Motor neuron (in vitro differentiated cells): ENCODE data around the gene ARID1A. TPM values are rescaled to one million over a fixed set of nuclear protein-coding genes. Genes with fewer than 3 reads are reported as not detected.
A peak's percentile ranks its signal among the peaks of the same experiment; 100 is the strongest.

Experiments used
- ATAC-seq, 8 experiments: fragments of 200-7000 bp; cut with Tn5 transposase; replicated peaks in 6 of 8; 2 replicates each; pipeline ENCODE4 v1.8.0; 2021; ENCODE audit warnings: mild to moderate bottlenecking in 8 of 8, moderate library complexity in 8 of 8
- H3K27ac ChIP-seq, 2 donors: fragments of 250-450 bp; sonication (Bioruptor Pico); 2 replicates each; pipeline ENCODE4 v1.9.0; 2021; ENCODE audit warnings: antibody characterized with exemption in 2 of 2, mild to moderate bottlenecking in 2 of 2, moderate library complexity in 1 of 2
- H3K4me1 ChIP-seq, 2 donors: fragments of 250-450 bp; sonication (Bioruptor Pico); replicated peaks in 1 of 2; 2 replicates each; pipeline ENCODE4 v1.6.1; 2021; ENCODE audit warnings: antibody characterized with exemption in 2 of 2, mild to moderate bottlenecking in 2 of 2, moderate library complexity in 1 of 2
- H3K4me3 ChIP-seq, 5 donors: fragments of 250-450 bp; sonication (Bioruptor Pico); 2 replicates each; pipeline ENCODE4 v1.9.0; 2021; ENCODE audit warnings: antibody characterized with exemption in 5 of 5, mild to moderate bottlenecking in 5 of 5, moderate library complexity in 4 of 5
- WGBS, 10 experiments: fragments of 450-650 bp; shearing (Covaris generic); methylation state at CpG; one replicate each; pipeline ENCODE4 v1.0.0; 2022; 5-methylcytosine and 5-hydroxymethylcytosine counted together
- in situ Hi-C, 9 experiments: fragments of 400-800 bp; cut with MboI; loops; one replicate each; pipeline ENCODE4 v1.15.0; 2021; ENCODE audit warnings: low sequenced_read_pairs in 9 of 9, low pct_unique_long_range_greater_than_20kb in 2 of 9; ENCODE audit not compliant: unreplicated experiment in 9 of 9
- total RNA-seq, 8 experiments: library from RNA; unstranded; fragments of 300-600 nt; gene quantifications; 2 replicates each; pipeline versions ENCODE4 v1.2.3 to v1.2.4, GENCODE V29; 2022

ARID1A gene
- total RNA-seq, 8 experiments from 2014 or later: 10.0 to 80.0 (median 56.3) TPM

GRCh38 chr1:26814377-26814776, 118.6 kb downstream of the ARID1A start:
- ATAC-seq: no peak
- Histone ChIP-seq H3K4me3 (no peak overlapping the region), H3K4me1 (no peaks in the 10 kb centered on the region), H3K27ac (no peak overlapping the region)
- in situ Hi-C loops: no loop called here
- WGBS, 10 experiments: 49 to 100% (median 86%) methylated on average over 1 to 2 of the region's 2 CpGs; no CpG with 5 or more reads in 1 of the 10 experiments

DNA sequence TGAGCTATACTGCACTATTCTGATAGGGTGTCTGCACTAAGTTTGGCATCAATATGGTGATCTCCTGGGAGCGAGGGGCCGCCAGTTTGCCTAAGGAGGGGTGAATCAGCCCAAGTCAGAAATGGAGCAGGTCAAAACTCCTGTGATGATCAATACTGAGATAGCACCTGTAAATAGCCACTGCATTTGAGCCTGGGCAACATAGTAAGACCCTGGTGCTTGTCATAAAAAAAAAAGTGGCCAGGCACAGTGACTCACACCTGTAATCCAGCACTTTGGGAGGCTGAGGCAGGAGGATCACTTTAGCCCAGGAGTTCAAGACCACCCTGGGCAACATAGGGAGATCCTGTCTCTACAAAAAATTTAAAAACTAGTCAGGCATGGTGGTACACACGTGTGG, 119.1 kb downstream of the ARID1A start:
- WGBS, 10 experiments: 29 to 94% (median 81%) methylated on average over 1 to 3 of the region's 3 CpGs; no CpG with 5 or more reads in 4 of the 10 experiments
- in situ Hi-C loops: no loop called here
- ATAC-seq: no peak

DNA sequence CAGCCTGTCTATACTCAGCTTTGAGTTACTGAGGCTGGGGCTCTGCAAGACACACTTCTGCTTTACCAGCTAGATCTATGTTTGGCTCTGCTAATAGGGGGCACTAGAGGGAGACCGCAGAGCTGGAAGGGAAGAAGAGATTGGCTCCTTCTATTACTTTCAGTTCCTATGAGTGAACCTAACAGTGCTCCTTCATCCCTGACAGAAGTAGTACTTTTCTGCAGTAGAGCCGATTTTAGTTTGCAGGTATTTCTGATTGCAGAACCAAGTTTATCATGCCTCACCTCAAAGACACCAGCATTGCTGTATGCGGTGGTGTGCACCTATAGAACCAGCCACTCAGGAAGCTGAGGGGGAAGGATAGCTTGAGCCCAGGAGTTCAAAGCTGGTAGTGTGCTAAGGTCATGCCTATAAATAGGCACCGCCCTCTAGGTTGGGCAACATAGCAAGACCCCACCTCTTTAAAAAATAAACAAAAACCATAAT, 125.0 kb downstream of the ARID1A start:
- Histone ChIP-seq H3K27ac (no peak overlapping the region), H3K4me1 (peaks cover 3% of the 10 kb centered on the region in 2 donors), H3K4me3 (no peak overlapping the region)
- no peak for ATAC-seq
- in situ Hi-C loops: no loop called here
- 80 to 100% (median 89%) methylated on average over 1 to 4 of the region's 4 CpGs; no CpG with 5 or more reads in 3 of the 10 experiments for WGBS, 10 experiments

More for the DNA sequence above, 119.1 kb downstream of the ARID1A start:
- Histone ChIP-seq H3K27ac (no peak overlapping the region), H3K4me1 (no peaks in the 10 kb centered on the region), H3K4me3 (no peak overlapping the region)

DNA sequence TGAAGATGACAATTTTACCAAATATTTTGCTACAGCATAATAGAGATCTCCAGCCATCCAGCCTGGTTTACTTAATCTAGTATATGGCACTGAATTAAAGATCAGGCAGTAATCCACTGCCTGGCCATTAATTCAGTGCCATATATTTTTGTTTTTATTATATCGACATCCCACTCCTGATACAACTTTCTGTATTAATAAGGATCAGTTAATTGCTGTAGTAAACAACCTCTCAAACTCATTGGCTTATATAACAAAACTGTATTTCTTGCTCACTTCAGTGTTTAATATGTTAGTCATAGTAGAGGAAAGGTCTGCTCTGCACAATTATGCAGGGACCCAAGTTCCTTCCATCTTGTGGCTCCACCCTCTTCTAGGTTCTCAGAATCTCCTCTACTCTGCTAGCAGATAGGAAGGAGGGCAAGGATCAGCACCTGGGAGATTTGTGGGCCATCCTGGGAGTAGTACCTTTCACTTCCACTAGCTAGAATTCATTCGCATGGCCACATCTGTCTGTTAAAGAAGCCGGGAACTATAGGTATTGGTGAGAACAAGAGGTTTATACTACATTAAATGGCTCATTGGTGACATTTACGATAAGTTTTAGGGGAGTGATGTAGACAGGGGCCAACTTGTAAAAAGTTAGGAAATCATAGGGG, 127.1 kb downstream of the ARID1A start:
- in situ Hi-C loops: no loop called here
- H3K27ac ChIP-seq: no peak overlapping the region
- ATAC-seq: no peak
- peaks cover 6 to 13% of the 10 kb centered on the region in 2 donors for H3K4me1 ChIP-seq
- H3K4me3 ChIP-seq: no peak overlapping the region
- 73 to 100% (median 98%) methylated on average over 1 to 4 of the region's 4 CpGs; no CpG with 5 or more reads in 1 of the 10 experiments for WGBS, 10 experiments

DNA sequence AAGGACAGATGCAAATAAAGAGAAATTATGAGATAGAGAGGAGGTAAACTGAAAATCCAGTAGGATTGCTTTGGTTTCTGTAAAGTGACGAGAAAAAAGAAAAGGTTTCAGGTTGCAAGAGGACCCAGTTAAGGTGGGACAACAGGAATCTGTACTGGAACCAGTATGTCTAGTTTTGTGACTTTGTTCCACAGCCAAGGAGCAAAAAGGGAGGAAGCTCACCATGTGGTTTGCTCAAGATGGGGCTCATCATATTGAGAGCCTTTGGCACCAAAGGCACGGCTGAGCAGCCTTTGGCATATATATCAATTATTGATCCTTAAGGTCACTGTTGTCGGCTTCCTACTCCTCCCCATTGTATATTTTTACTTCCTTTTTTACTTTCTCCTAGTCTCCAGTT, 128.9 kb downstream of the ARID1A start:
- H3K4me1 ChIP-seq: peaks cover 9 to 19% of the 10 kb centered on the region in 2 donors
- no peak overlapping the region for H3K4me3 ChIP-seq
- 80 to 100% (median 94%) methylated on average over 1 to 3 of the region's 3 CpGs; no CpG with 5 or more reads in 1 of the 10 experiments for WGBS, 10 experiments
- in situ Hi-C loops: no loop called here
- H3K27ac ChIP-seq: no peak overlapping the region
- ATAC-seq: no peak

GRCh38 chr1:26826261-26827105, 130.7 kb downstream of the ARID1A start, which contains the start of gene ZDHHC18:
Gene ZDHHC18 (plus strand): TSS chr1:26826688. CDS start chr1:26826805, 117 bp downstream.
- Histone ChIP-seq H3K27ac (peak within 1 kb of the TSS; percentile 47 to 75), H3K4me3 (peak within 1 kb of the TSS; percentile 69 to 86 (median 81)), H3K4me1 (peaks cover 9 to 19% of the 10 kb centered on the region in 2 donors)
- WGBS, 10 experiments: 6 to 20% (median 12%) methylated on average over 4 to 8 of the region's 107 CpGs; no CpG with 5 or more reads in 7 of the 10 experiments
- peak; percentile 89 to 97 (median 90) for ATAC-seq
- in situ Hi-C loops: no loop called here

GRCh38 chr1:26827106-26827604, 131.3 kb downstream of the ARID1A start:
- Histone ChIP-seq H3K27ac (peak overlapping the region in 1 of 2 donors; percentile 75), H3K4me3 (peak overlapping the region; percentile 69 to 86 (median 81)), H3K4me1 (peaks cover 9 to 19% of the 10 kb centered on the region in 2 donors)
- peak in 1 of 8 experiments; percentile 1 for ATAC-seq
- in situ Hi-C loops: no loop called here
- no CpG with 5 or more reads among the region's 17 CpGs for WGBS, 10 experiments

DNA sequence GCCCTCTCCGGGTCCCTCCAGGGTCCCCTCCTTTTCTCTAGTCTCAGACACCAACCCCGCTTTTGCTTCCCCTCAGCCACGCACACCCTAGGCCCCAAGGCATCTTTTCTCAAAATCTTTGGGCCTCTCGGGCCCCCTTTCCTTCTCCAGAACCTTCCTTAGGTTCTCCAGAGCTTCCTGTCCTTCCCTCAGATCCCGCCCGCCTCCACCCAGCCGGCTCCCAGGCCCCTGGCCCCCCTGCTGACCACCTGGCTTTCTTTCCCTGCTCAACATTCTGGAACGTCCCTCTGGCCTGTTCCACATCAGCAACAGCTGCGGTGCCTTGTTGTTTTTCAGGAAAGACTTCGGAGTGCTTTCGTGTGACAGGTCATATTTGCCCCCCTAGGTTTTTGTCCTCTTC, 131.8 kb downstream of the ARID1A start:
- Histone ChIP-seq H3K4me3 (peak overlapping the region; percentile 69 to 86 (median 81)), H3K27ac (no peak overlapping the region), H3K4me1 (peaks cover 9 to 19% of the 10 kb centered on the region in 2 donors)
- in situ Hi-C loops: no loop called here
- WGBS, 10 experiments: 0 to 61% (median 21%) methylated on average over 1 to 5 of the region's 11 CpGs; no CpG with 5 or more reads in 4 of the 10 experiments
- ATAC-seq: no peak

GRCh38 chr1:26828411-26828991, 132.7 kb downstream of the ARID1A start:
- in situ Hi-C loops: no loop called here
- no peak overlapping the region for H3K4me3 ChIP-seq
- peaks cover 9 to 19% of the 10 kb centered on the region in 2 donors for H3K4me1 ChIP-seq
- H3K27ac ChIP-seq: no peak overlapping the region
- no peak for ATAC-seq
- 17 to 83% (median 60%) methylated on average over 1 to 4 of the region's 4 CpGs; no CpG with 5 or more reads in 3 of the 10 experiments for WGBS, 10 experiments

- peaks cover 9 to 19% of the 10 kb centered on the region in 2 donors for H3K4me1 ChIP-seq
- in situ Hi-C loops: no loop called here
- no peak overlapping the region for H3K27ac ChIP-seq
- no peak overlapping the region for H3K4me3 ChIP-seq
- 73 to 100% (median 92%) methylated on average over 1 to 3 of the region's 6 CpGs; no CpG with 5 or more reads in 1 of the 10 experiments for WGBS, 10 experiments
- ATAC-seq: no peak
These were observed 133.5 kb downstream of the ARID1A start for GRCh38 chr1:26829184-26829911.

DNA sequence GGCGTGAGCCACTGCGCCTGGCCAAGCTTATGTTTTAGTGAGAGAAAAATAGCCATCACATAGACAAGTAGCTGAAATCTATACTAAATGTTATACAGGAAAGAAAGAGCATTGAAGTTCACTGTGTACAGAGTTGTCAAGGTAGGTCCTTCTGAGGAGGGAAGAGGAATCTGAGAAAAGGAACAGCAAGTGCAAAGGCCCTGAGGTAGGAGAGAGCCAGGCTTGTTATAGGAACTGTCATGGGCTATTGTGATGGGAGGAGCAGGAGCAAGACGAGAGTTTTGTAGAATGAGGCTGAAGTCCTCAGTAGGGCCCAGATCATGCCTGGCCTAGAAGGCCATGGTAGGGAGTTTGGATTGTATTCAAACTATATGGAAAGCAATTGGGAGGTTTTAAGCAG, 135.2 kb downstream of the ARID1A start:
- in situ Hi-C loops: no loop called here
- ATAC-seq: no peak
- peaks cover 4 to 14% of the 10 kb centered on the region in 2 donors for H3K4me1 ChIP-seq
- H3K4me3 ChIP-seq: no peak overlapping the region
- WGBS, 10 experiments: 0 to 100% (median 100%) methylated on average over 1 to 3 of the region's 3 CpGs; no CpG with 5 or more reads in 4 of the 10 experiments
- no peak overlapping the region for H3K27ac ChIP-seq
